ENCODE measurements around the gene MRTFA. TPM values are rescaled to one million over a fixed set of nuclear protein-coding genes. Genes with fewer than 3 reads are reported as not detected.
A peak's percentile ranks its signal among the peaks of the same experiment; 100 is the strongest.
"Not testable (repeated sequence)": the region's sequence is repeated elsewhere in the genome, so short reads cannot be mapped to it uniquely, and the experiment has no call there.

The MRTFA gene
- total RNA-seq, 1 donor from 2014 or later = 48.9 TPM

DNA sequence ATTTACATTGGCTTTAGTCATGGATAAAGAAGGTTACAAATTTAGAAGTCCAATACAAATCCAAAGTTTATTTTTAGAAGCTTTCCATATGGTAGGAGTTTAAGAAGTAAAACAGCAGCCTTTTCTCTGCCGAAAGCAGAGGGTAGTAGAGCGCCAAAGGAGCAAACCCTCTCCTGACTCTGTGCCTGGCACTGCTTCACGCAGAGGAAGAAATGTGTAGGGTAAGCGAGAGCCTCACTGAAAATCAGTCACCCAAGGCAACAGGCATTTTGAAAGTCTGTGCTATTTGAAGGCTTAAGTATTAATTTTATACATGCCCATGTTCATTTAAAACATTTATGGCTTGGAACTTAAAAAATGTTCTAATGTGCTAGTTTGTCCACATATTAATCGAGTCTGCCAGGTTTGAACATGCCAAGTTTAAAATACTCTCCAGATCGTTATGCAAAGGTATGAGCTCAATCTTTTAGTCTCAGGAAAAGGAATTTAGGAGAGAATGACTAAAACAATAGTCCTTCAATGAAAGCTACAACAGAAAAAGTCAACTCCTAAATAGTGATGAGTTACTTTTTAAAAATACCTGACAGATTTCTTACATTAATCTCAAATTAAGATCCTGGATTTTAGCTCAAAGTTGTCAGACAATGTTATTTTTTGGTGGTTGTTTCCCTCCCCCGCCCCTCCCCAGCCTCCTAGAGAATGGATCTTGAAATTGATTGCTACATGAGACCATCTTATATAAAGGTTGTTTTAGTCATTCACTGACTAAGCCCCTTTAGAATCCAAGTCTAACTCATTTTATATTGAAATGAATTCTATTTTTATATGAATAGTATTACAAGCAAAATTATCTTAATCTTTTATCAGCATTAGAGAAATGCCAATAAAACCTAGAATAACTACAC, 38.7 kb downstream of the MRTFA start:
- intact Hi-C loops (cut with micrococcal nuclease) = no loop called here
- H3K36me3 Mint-ChIP-seq (ENCODE audit: low read depth) = no peaks in the 10 kb centered on the region

DNA sequence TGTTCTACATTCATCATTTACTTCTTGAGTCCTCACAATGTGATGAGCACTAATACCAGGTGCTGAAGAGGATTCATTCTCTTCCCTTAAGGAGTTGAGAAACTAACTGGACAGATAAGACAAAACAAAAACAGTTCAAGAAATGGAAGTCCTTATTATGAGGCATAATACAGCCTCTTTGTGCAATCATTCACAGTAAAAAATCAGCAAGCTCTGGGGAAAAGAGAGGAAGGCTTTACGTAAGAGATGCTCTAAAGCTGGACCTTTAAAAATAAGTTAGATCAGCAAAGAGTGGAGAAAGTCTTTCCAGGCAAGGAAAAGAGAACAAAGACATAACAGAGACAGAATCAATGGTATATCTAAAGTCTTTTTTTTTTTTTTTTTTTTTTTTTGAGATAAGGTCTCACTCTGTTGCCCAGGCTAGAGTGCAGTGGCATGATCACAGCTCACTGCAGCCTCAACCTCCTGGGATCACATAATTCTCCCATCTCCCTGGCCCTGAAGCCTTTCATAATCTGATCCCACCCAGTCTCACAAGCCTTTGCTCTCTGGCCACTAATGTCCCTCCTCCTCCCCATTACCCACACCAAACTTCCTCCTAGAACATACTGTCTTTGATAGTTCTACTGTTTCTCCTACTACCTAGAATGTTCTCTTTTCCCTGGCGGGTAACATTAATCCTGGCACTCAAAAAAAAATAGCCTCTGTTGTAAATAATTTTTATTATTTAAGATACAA, 40.9 kb downstream of the MRTFA start:
- H3K4me3 Mint-ChIP-seq (ENCODE audit: low read depth) = no peak overlapping the region
- no peak overlapping the region for H3K27ac Mint-ChIP-seq

More for the DNA sequence above, 38.7 kb downstream of the MRTFA start:
- Mint-ChIP-seq H3K4me1 (ENCODE audit: low read depth) (peaks cover 30% of the 10 kb centered on the region), H3K27me3 (ENCODE audit: low read depth) (no peaks in the 10 kb centered on the region), H3K4me3 (ENCODE audit: low read depth) (no peak overlapping the region), H3K9me3 (no peaks in the 10 kb centered on the region), H3K27ac (no peak overlapping the region)
- no peak for DNase-seq (ENCODE audit: low spot score)

DNA sequence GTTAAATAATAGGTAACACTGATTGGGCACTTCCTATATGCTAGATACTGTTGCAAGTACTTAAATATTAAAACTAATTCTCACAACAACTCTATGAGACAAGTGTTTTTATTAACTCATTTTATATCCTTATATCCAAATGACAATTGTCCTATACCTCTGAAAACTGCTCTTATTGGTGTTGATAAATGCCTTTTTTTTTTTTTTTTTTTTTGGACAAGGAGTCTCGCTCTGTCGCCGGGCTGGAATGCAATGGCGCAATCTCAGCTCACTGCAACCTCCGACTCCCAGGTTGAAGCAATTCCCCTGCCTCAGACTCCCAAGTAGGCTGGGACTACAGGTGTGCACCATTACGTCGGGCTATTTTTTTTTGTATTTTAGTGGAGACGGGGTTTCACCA, 41.6 kb downstream of the MRTFA start:
- peaks cover 30% of the 10 kb centered on the region for H3K4me1 Mint-ChIP-seq (ENCODE audit: low read depth)
- no peaks in the 10 kb centered on the region for H3K27me3 Mint-ChIP-seq (ENCODE audit: low read depth)
- DNase-seq (ENCODE audit: low spot score) = no peak
- no peak overlapping the region for H3K4me3 Mint-ChIP-seq (ENCODE audit: low read depth)
- no peaks in the 10 kb centered on the region for H3K9me3 Mint-ChIP-seq
- H3K27ac Mint-ChIP-seq = no peak overlapping the region
- H3K36me3 Mint-ChIP-seq (ENCODE audit: low read depth) = peaks cover 6% of the 10 kb centered on the region
- intact Hi-C loops (cut with micrococcal nuclease) = no loop called here

More for the DNA sequence above, 40.9 kb downstream of the MRTFA start:
- no peaks in the 10 kb centered on the region for H3K27me3 Mint-ChIP-seq (ENCODE audit: low read depth)
- H3K9me3 Mint-ChIP-seq = no peaks in the 10 kb centered on the region
- peaks cover 30% of the 10 kb centered on the region for H3K4me1 Mint-ChIP-seq (ENCODE audit: low read depth)
- no peak for DNase-seq (ENCODE audit: low spot score)
- H3K36me3 Mint-ChIP-seq (ENCODE audit: low read depth) = peaks cover 6% of the 10 kb centered on the region
- intact Hi-C loops (cut with micrococcal nuclease) = no loop called here

DNA sequence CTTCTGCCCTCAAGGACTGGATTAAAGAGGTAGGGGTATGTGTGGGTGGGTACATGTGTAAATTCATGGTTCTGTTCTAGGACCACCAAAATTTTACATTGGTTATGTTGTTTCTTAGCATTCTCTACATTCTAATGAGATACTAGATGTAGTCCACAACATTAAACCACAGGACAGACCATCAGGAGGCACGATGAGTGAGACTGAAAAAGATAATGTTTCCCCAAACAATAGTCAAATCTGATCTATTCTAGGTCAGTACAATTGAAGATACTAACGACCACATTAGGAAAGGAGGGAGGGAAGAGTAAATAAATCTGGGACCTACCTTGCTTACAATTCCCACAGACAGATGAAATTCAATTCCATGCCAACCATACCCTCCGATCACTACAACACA, 42.2 kb downstream of the MRTFA start:
- no peaks in the 10 kb centered on the region for H3K9me3 Mint-ChIP-seq
- H3K36me3 Mint-ChIP-seq (ENCODE audit: low read depth) = peaks cover 6% of the 10 kb centered on the region
- intact Hi-C loops (cut with micrococcal nuclease) = no loop called here
- H3K4me3 Mint-ChIP-seq (ENCODE audit: low read depth) = no peak overlapping the region
- DNase-seq (ENCODE audit: low spot score) = no peak
- H3K4me1 Mint-ChIP-seq (ENCODE audit: low read depth) = peaks cover 28% of the 10 kb centered on the region
- no peaks in the 10 kb centered on the region for H3K27me3 Mint-ChIP-seq (ENCODE audit: low read depth)
- no peak overlapping the region for H3K27ac Mint-ChIP-seq

- H3K36me3 Mint-ChIP-seq (ENCODE audit: low read depth) = peaks cover 6% of the 10 kb centered on the region
- H3K27ac Mint-ChIP-seq = no peak overlapping the region
- no peaks in the 10 kb centered on the region for H3K27me3 Mint-ChIP-seq (ENCODE audit: low read depth)
- intact Hi-C loops (cut with micrococcal nuclease) = no loop called here
- no peak overlapping the region for H3K4me3 Mint-ChIP-seq (ENCODE audit: low read depth)
- no peak for DNase-seq (ENCODE audit: low spot score)
- H3K4me1 Mint-ChIP-seq (ENCODE audit: low read depth) = peaks cover 28% of the 10 kb centered on the region
- no peaks in the 10 kb centered on the region for H3K9me3 Mint-ChIP-seq
These were observed 42.9 kb downstream of the MRTFA start for GRCh38 chr22:40593460-40594273.

GRCh38 chr22:40592352-40593113, 44.0 kb downstream of the MRTFA start:
- no peaks in the 10 kb centered on the region for H3K27me3 Mint-ChIP-seq (ENCODE audit: low read depth)
- intact Hi-C loops (cut with micrococcal nuclease) = no loop called here
- no peak for DNase-seq (ENCODE audit: low spot score)
- H3K9me3 Mint-ChIP-seq = no peaks in the 10 kb centered on the region
- no peak overlapping the region for H3K27ac Mint-ChIP-seq
- peaks cover 10% of the 10 kb centered on the region for H3K36me3 Mint-ChIP-seq (ENCODE audit: low read depth)
- H3K4me3 Mint-ChIP-seq (ENCODE audit: low read depth) = no peak overlapping the region
- peaks cover 25% of the 10 kb centered on the region for H3K4me1 Mint-ChIP-seq (ENCODE audit: low read depth)

GRCh38 chr22:40588726-40589125, 47.8 kb downstream of the MRTFA start:
- no peak for DNase-seq (ENCODE audit: low spot score)
- Mint-ChIP-seq H3K9me3 (no peaks in the 10 kb centered on the region), H3K36me3 (ENCODE audit: low read depth) (peaks cover 24% of the 10 kb centered on the region), H3K27ac (no peak overlapping the region), H3K4me3 (ENCODE audit: low read depth) (no peak overlapping the region), H3K4me1 (ENCODE audit: low read depth) (peaks cover 31% of the 10 kb centered on the region), H3K27me3 (ENCODE audit: low read depth) (no peaks in the 10 kb centered on the region)
- intact Hi-C loops (cut with micrococcal nuclease) = no loop called here

GRCh38 chr22:40586781-40587180, 49.7 kb downstream of the MRTFA start:
- H3K27ac Mint-ChIP-seq = no peak overlapping the region
- H3K9me3 Mint-ChIP-seq = no peaks in the 10 kb centered on the region
- no peak overlapping the region for H3K4me3 Mint-ChIP-seq (ENCODE audit: low read depth)
- peaks cover 37% of the 10 kb centered on the region for H3K4me1 Mint-ChIP-seq (ENCODE audit: low read depth)
- DNase-seq (ENCODE audit: low spot score) = no peak
- H3K36me3 Mint-ChIP-seq (ENCODE audit: low read depth) = peaks cover 31% of the 10 kb centered on the region
- intact Hi-C loops (cut with micrococcal nuclease) = no loop called here
- no peaks in the 10 kb centered on the region for H3K27me3 Mint-ChIP-seq (ENCODE audit: low read depth)

DNA sequence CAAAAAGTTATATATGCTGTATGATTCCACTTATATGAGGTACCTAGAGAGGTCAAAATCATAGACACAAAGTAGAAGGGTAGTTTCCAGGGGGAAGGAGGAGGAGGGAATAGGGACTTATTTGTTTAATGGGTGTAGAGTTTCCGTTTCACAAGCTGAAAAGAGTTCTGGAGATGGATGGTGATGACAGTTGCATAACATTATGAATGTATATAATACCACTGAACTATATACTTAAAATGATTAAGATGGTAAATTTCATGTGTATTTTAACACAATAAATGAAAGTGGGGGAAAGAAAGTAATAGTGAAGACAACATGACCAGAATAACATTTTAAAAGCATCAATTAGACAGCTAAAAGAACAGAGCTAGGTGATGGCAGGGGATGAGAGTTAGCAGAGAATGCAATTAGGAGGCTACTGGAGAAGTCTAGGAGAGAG, 51.2 kb downstream of the MRTFA start:
- H3K4me3 Mint-ChIP-seq (ENCODE audit: low read depth) = no peak overlapping the region
- no peak overlapping the region for H3K27ac Mint-ChIP-seq
- H3K27me3 Mint-ChIP-seq (ENCODE audit: low read depth) = no peaks in the 10 kb centered on the region
- H3K4me1 Mint-ChIP-seq (ENCODE audit: low read depth) = peaks cover 39% of the 10 kb centered on the region
- DNase-seq (ENCODE audit: low spot score) = no peak
- H3K36me3 Mint-ChIP-seq (ENCODE audit: low read depth) = peaks cover 27% of the 10 kb centered on the region
- H3K9me3 Mint-ChIP-seq = no peaks in the 10 kb centered on the region
- intact Hi-C loops (cut with micrococcal nuclease) = no loop called here

- H3K4me3 Mint-ChIP-seq (ENCODE audit: low read depth); DNase-seq (ENCODE audit: low spot score); H3K27ac Mint-ChIP-seq; H3K27me3 Mint-ChIP-seq (ENCODE audit: low read depth); H3K9me3 Mint-ChIP-seq: not testable (repeated sequence)
- Mint-ChIP-seq H3K4me1 (ENCODE audit: low read depth) (peaks cover 39% of the 10 kb centered on the region), H3K36me3 (ENCODE audit: low read depth) (peaks cover 27% of the 10 kb centered on the region)
- intact Hi-C loops (cut with micrococcal nuclease) = loop anchor here (5.0 kb wide), 1 partner anchor 48 kb away; no protein-coding TSS in a partner anchor
These were observed 51.8 kb downstream of the MRTFA start for GRCh38 chr22:40584766-40585165.

GRCh38 chr22:40583053-40583741, 53.3 kb downstream of the MRTFA start:
- Mint-ChIP-seq H3K27me3 (ENCODE audit: low read depth) (no peaks in the 10 kb centered on the region), H3K27ac (peak overlapping the region; percentile 84), H3K4me1 (ENCODE audit: low read depth) (peaks cover 43% of the 10 kb centered on the region), H3K4me3 (ENCODE audit: low read depth) (peak overlapping the region; percentile 27), H3K36me3 (ENCODE audit: low read depth) (peaks cover 26% of the 10 kb centered on the region), H3K9me3 (peaks cover 1% of the 10 kb centered on the region)
- intact Hi-C loops (cut with micrococcal nuclease) = loop anchor here (1.0 to 5.0 kb wide), 2 partner anchors 49 to 51 kb away; no protein-coding TSS in a partner anchor
- no peak for DNase-seq (ENCODE audit: low spot score)
